GM19324 (cell line): ENCODE measurements around the gene CD79B.
"Not testable (repeated sequence)": the region's sequence is repeated elsewhere in the genome, so short reads cannot be mapped to it uniquely, and the experiment has no call there.

Experiments used
- ATAC-seq: cut with Tn5 transposase; IDR thresholded peaks from one replicate; pipeline ENCODE4 v1.9.1; 2021; ENCODE audit warnings: mild to moderate bottlenecking, moderate library complexity; ENCODE audit not compliant: unreplicated experiment, low FRiP score

Gene CD79B

GRCh38 chr17:63882626-63883126 is 49.5 kb downstream of the CD79B start:
- not testable (repeated sequence) for ATAC-seq

DNA sequence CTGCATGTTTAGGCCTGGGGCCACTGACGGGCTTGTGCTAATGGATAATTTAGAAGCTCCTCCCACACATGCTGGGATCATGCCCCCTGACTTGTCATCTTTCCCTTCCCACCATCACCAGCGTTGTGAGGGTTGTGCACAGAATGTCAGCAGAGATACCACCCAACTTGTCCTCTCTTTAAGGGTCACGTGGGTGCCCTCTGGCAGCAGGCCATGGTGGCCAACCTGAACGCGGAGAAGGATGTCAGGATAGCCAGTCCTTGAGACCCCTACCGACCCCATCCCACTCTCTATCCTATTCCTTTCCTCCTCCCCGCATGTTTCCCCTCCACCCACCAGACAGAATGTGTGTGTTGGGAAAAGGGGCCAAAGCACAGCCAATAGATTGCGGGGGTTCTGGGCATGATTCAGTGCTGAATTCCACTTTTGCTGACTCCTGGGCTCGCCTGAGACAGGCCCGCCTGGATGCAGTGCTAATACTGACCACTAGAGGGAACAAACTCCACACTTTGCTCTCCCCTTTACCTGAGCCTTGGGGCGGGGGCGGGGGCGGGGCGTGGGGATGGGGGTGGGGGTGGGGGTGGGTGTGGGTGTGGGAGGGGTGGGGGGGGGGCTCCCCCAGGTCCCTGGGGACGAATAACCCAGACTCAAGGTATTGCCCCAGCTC is 50.1 kb downstream of the CD79B start, which contains the start of gene GH2:
GH2 (minus strand) TSS at position 10 of the 667 bp plus-strand sequence. CDS start 143 bp downstream, outside the sequence.
- no peak for ATAC-seq

DNA sequence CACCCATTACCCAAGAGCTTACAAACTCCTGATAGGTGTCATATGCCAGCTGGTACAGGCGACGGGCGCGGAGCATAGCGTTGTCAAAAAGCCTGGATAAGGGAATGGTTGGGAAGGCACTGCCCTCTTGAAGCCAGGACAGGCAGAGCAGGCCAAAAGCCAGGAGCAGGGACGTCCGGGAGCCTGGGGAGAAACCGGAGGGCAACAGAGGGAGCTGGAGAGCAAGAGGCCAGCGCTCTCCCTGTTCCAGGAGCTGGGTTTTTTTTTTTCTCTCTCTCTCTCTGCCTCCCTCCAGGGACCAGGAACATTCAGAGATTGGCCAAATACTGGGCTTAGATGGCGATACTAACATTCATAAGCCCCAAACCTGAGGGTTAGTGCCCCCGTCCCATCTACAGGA is 50.8 kb downstream of the CD79B start:
- ATAC-seq = not testable (repeated sequence)

DNA sequence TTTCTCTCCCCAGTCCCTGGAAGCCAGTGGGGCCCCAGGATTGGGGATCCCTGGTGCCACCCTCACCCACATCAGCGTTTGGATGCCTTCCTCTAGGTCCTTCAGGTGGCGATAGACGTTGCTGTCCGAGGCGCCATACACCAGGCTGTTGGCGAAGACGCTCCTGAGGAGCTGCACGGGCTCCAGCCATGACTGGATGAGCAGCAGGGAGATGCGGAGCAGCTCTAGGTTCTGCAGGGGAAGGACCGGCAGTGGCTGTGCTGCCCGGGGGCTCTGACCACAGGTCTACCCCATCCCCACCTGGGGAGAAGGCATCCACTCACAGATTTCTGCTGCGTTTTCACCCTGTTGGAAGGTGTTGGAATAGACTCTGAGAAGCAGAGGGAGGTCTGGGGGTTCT is 51.4 kb downstream of the CD79B start:
- no peak for ATAC-seq
